NCI-H2196 (cell line): ENCODE results near the gene SEC14L1.
"Not testable (repeated sequence)": the region's sequence is repeated elsewhere in the genome, so short reads cannot be mapped to it uniquely, and the experiment has no call there.

Experiments used
- DNase-seq: peaks from one replicate; lab custom pipeline; 2025; ENCODE audit not compliant: unreplicated experiment; lab: John Stamatoyannopoulos, UW

Gene SEC14L1

GRCh38 chr17:77231076-77231871 is 90.5 kb downstream of the SEC14L1 start:
- DNase-seq: no peak

GRCh38 chr17:77233127-77233526 is 92.4 kb downstream of the SEC14L1 start:
- no peak for DNase-seq

DNA sequence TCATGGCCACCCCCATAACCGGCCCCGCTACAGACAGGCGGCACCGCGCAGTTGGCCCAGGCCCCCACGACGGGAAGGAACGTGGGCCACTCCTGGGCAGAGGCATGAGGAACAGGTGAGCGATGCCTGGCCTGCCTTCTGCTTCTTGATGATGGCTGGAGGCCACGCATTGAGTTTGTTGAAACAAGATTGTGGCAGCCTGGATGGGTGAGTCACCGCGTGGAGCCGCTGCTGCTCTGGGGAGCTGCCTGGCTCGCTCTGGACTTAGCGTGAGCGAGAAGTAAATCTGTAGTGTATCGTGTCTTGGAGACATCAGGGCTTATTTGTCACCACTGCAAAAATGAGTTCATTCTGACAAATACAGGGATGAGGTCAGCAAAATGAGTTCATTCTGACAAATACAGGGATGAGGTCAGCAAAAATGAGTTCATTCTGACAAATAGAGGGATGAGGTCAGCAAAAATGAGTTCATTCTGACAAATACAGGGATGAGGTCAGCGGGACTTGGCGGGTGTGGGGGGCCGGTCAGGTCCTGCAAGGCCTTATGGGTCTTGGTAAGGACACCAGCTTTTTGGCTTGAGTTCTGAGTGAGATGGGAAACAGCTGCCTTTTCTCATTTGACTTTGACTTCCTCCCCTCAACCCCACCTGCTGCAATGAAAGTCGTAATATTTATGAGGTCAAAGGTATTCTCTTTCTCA is 93.0 kb downstream of the SEC14L1 start:
- peak; percentile 36 for DNase-seq

- no peak for DNase-seq
Observed at GRCh38 chr17:77234695-77235094, 93.9 kb downstream of the SEC14L1 start.

- DNase-seq: no peak
Observed at GRCh38 chr17:77235370-77235941, 94.7 kb downstream of the SEC14L1 start.

DNA sequence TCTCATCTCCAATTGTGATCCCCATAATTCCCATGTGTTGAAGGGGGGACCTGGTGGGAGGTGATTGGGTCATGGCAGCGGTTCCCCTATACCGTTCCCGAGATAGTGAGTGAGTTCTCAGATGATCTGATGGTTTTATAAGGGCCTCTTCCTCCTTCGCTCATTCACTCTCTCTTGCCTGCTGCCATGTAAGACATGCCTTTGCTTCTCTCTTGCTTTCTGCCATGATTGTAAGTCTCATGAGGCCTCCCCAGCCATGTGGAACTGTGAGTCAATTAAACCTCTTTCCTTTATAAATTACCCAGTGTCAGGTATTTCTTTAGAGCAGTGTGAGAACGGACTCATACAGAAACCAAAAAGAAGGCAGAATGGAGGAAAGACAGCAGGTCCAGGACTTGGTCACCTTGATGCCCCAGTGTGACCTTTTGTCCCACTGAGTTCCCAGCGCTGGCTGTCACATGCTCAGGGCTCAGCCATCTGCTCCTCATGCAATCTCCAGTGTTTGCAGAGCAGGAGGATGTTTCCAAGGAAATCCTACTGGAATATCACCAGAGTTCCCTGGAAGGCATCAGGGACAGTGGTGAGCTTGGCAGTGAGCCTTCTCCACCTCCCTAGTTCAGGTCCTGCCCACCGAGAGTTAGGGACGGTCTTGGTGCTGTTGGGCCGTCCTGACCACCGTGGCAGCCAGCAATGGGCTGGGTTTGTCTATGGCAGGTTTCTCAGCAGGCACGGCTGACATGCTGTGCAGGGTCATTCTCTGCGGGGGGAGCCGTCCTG is 96.7 kb downstream of the SEC14L1 start:
- DNase-seq: no peak

- no peak for DNase-seq
Observed at GRCh38 chr17:77240976-77241375, 100.2 kb downstream of the SEC14L1 start.

- peak; percentile 65 for DNase-seq
Observed at GRCh38 chr17:77242118-77242851, 101.5 kb downstream of the SEC14L1 start.

- no peak for DNase-seq
Observed at GRCh38 chr17:77245162-77245926, 104.6 kb downstream of the SEC14L1 start.

- DNase-seq: no peak
Observed at GRCh38 chr17:77246110-77247047, 105.6 kb downstream of the SEC14L1 start.

DNA sequence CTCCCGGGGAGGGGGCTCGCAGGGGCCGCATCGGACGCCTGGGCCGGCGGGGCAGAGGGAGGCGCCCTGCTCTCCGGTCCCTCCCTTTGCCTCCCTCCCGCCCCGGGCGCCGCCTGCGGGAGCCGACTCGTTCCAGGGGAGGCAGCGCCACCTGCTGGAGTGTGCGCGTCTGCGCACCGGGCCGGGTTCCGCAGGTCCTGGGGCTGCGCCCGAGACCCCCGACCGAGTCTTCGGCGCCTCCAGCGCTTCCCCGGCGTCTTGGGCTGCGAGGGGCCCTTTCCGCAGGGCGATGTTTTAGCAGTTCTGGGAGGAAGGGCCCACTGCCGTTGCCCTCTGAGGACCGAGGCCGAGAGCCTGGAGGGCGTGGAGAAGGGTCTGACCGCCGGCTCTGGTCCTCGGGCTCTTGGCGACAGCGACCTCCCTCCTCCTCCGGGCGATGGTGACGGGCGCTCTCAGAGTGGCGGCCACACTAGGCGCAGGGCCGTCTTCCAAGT is 106.3 kb downstream of the SEC14L1 start:
- DNase-seq: peak; percentile 96

GRCh38 chr17:77247609-77248008 is 106.8 kb downstream of the SEC14L1 start:
- no peak for DNase-seq

- no peak for DNase-seq
Observed at GRCh38 chr17:77248216-77249114, 107.7 kb downstream of the SEC14L1 start.

- DNase-seq: no peak
Observed at GRCh38 chr17:77251622-77252183, 110.9 kb downstream of the SEC14L1 start.

DNA sequence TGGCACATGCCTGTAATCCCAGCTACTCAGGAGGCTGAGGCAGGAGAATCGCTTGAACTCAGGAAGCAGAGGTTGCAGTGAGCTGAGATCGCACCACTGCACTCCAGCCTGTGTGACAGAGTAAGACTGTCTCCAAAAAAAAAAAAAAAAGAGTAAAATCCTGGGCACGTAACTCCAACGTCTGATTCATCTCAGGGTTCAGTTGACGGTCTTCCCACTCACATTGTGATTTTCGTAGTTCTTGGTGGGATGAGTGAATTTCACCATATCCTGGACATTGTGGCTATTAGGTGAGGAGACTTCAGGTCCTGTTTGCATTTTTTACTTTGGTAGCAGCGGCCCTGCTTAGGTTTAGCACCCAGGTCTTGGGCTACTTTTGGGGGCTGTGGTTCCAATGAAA is 111.5 kb downstream of the SEC14L1 start:
- DNase-seq: not testable (repeated sequence)

DNA sequence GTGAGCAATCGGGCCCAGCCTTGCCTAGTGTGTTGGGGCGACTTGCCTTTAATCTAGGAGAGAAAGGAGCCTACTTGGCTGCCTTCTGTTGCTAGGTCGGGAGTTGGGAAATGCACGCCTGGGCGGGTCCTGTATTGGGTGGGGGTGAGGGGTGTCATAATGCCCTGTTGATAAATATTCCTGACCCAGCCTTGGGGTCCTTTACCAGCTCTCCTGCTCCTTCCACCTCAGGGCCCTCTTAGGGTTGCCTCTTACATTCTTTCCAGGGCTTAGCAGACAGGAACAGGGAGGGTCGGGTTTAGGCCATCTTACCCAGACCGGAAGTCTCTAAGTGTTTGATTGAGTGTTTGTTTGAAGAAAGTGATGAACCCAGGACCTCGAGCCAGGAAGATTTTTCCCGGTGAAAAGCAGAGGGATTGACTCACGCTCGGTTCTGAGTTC is 112.9 kb downstream of the SEC14L1 start:
- DNase-seq: no peak
